ENCODE measurements around the gene MELTF. TPM values are rescaled to one million over a fixed set of nuclear protein-coding genes. Genes with fewer than 3 reads are reported as not detected.
"Not testable (repeated sequence)": the region's sequence is repeated elsewhere in the genome, so short reads cannot be mapped to it uniquely, and the experiment has no call there.

The MELTF gene
- total RNA-seq, 2 experiments from 2014 or later, result 7.6 to 8.2 TPM

GRCh38 chr3:197035577-197035976 is 6.0 kb upstream of the MELTF start:
- H3K36me3 Mint-ChIP-seq (ENCODE audit: low read depth), result no peaks in the 10 kb centered on the region
- ATAC-seq (no peak), DNase-seq (no peak)
- ChIA-PET CTCF (interaction anchor here (0.6 to 0.9 kb wide), 3 partner anchors 9 to 1035 kb away, joined by 3 to 4 read pairs (median 4); no protein-coding TSS in a partner anchor), POLR2A (no interaction called here)
- no peak overlapping the region for H3K4me3 Mint-ChIP-seq
- no peak overlapping the region for H3K27ac Mint-ChIP-seq
- H3K9me3 Mint-ChIP-seq (ENCODE audit: insufficient read depth), result no peaks in the 10 kb centered on the region
- H3K4me1 Mint-ChIP-seq (ENCODE audit: low read depth), result peaks cover 2% of the 10 kb centered on the region
- H3K27me3 Mint-ChIP-seq (ENCODE audit: low read depth), result peaks cover 10% of the 10 kb centered on the region

GRCh38 chr3:197034778-197035177 is 5.2 kb upstream of the MELTF start:
- CTCF ChIA-PET; H3K9me3 Mint-ChIP-seq (ENCODE audit: insufficient read depth); POLR2A ChIA-PET; ATAC-seq; H3K4me1 Mint-ChIP-seq (ENCODE audit: low read depth); DNase-seq; H3K4me3 Mint-ChIP-seq; H3K27ac Mint-ChIP-seq; H3K36me3 Mint-ChIP-seq (ENCODE audit: low read depth): not testable (repeated sequence)
- peaks cover 12% of the 10 kb centered on the region for H3K27me3 Mint-ChIP-seq (ENCODE audit: low read depth)

- Mint-ChIP-seq H3K4me1 (ENCODE audit: low read depth) (peaks cover 10% of the 10 kb centered on the region), H3K27me3 (ENCODE audit: low read depth) (peaks cover 12% of the 10 kb centered on the region)
- DNase-seq; CTCF ChIA-PET; ATAC-seq; H3K4me3 Mint-ChIP-seq; POLR2A ChIA-PET; H3K36me3 Mint-ChIP-seq (ENCODE audit: low read depth); H3K27ac Mint-ChIP-seq; H3K9me3 Mint-ChIP-seq (ENCODE audit: insufficient read depth): not testable (repeated sequence)
These were observed 4.1 kb upstream of the MELTF start for GRCh38 chr3:197033764-197034163.

GRCh38 chr3:197031315-197032285 is 2.0 kb upstream of the MELTF start:
- Mint-ChIP-seq H3K9me3 (ENCODE audit: insufficient read depth) (no peaks in the 10 kb centered on the region), H3K36me3 (ENCODE audit: low read depth) (no peaks in the 10 kb centered on the region), H3K4me1 (ENCODE audit: low read depth) (peaks cover 14% of the 10 kb centered on the region), H3K27me3 (ENCODE audit: low read depth) (peaks cover 12% of the 10 kb centered on the region), H3K4me3 (peak overlapping the region; percentile 25), H3K27ac (peak overlapping the region; percentile 9)
- ATAC-seq (no peak), DNase-seq (no peak)
- POLR2A ChIA-PET, result interaction anchor here (0.5 to 1.5 kb wide), 3 partner anchors 13 to 230 kb away, joined by 3 to 5 read pairs (median 4); no protein-coding TSS in a partner anchor
- CTCF ChIA-PET, result interaction anchor here (0.9 to 4.0 kb wide), 5 partner anchors 8 to 158 kb away, joined by 3 to 41 read pairs (median 6); no protein-coding TSS in a partner anchor

- H3K36me3 Mint-ChIP-seq (ENCODE audit: low read depth), result no peaks in the 10 kb centered on the region
- POLR2A ChIA-PET, result interaction anchor here (0.6 to 1.5 kb wide), 4 partner anchors 12 to 1747 kb away, joined by 3 to 5 read pairs (median 3); no protein-coding TSS in a partner anchor
- peaks cover 11% of the 10 kb centered on the region for H3K27me3 Mint-ChIP-seq (ENCODE audit: low read depth)
- no peak overlapping the region for H3K27ac Mint-ChIP-seq
- no peak for DNase-seq
- CTCF ChIA-PET, result interaction anchor here (0.6 to 4.0 kb wide), 16 partner anchors 8 to 844 kb away, joined by 3 to 41 read pairs (median 4); no protein-coding TSS in a partner anchor
- no peaks in the 10 kb centered on the region for H3K9me3 Mint-ChIP-seq (ENCODE audit: insufficient read depth)
- no peak for ATAC-seq
- peaks cover 14% of the 10 kb centered on the region for H3K4me1 Mint-ChIP-seq (ENCODE audit: low read depth)
- H3K4me3 Mint-ChIP-seq, result peak overlapping the region; percentile 40
These were observed 1.0 kb upstream of the MELTF start for GRCh38 chr3:197030379-197031314.

GRCh38 chr3:197028728-197029510 is 698 bp downstream of the MELTF start:
- Mint-ChIP-seq H3K27me3 (ENCODE audit: low read depth) (peaks cover 4% of the 10 kb centered on the region), H3K4me3 (peak overlapping the region; percentile 70), H3K4me1 (ENCODE audit: low read depth) (peaks cover 14% of the 10 kb centered on the region), H3K36me3 (ENCODE audit: low read depth) (no peaks in the 10 kb centered on the region), H3K27ac (peak overlapping the region; percentile 43), H3K9me3 (ENCODE audit: insufficient read depth) (no peaks in the 10 kb centered on the region)
- no peak for DNase-seq
- ChIA-PET CTCF (interaction anchor here (0.6 to 4.0 kb wide), 14 partner anchors 8 to 846 kb away, joined by 3 to 41 read pairs (median 4); no protein-coding TSS in a partner anchor), POLR2A (interaction anchor here (1.1 kb wide), 1 partner anchor 25 kb away, joined by 3 read pairs; no protein-coding TSS in a partner anchor)
- ATAC-seq, result peak; percentile 31

GRCh38 chr3:197027896-197028727 is 1.5 kb downstream of the MELTF start:
- H3K9me3 Mint-ChIP-seq (ENCODE audit: insufficient read depth), result no peaks in the 10 kb centered on the region
- ChIA-PET POLR2A (no interaction called here), CTCF (interaction anchor here (0.6 to 4.0 kb wide), 3 partner anchors 7 to 25 kb away, joined by 3 to 41 read pairs (median 7); no protein-coding TSS in a partner anchor)
- no peak for DNase-seq
- peak overlapping the region; percentile 70 for H3K4me3 Mint-ChIP-seq
- H3K27me3 Mint-ChIP-seq (ENCODE audit: low read depth), result peaks cover 4% of the 10 kb centered on the region
- H3K36me3 Mint-ChIP-seq (ENCODE audit: low read depth), result no peaks in the 10 kb centered on the region
- peaks cover 22% of the 10 kb centered on the region for H3K4me1 Mint-ChIP-seq (ENCODE audit: low read depth)
- H3K27ac Mint-ChIP-seq, result peak overlapping the region; percentile 43
- no peak for ATAC-seq

- H3K9me3 Mint-ChIP-seq (ENCODE audit: insufficient read depth), result no peaks in the 10 kb centered on the region
- ChIA-PET POLR2A (interaction anchor here (0.6 kb wide), 1 partner anchor 12 kb away, joined by 3 read pairs; no protein-coding TSS in a partner anchor), CTCF (interaction anchor here (1.4 kb wide), 1 partner anchor 24 kb away, joined by 3 read pairs; no protein-coding TSS in a partner anchor)
- no peaks in the 10 kb centered on the region for H3K36me3 Mint-ChIP-seq (ENCODE audit: low read depth)
- DNase-seq, result no peak
- H3K4me1 Mint-ChIP-seq (ENCODE audit: low read depth), result peaks cover 30% of the 10 kb centered on the region
- H3K4me3 Mint-ChIP-seq, result no peak overlapping the region
- H3K27ac Mint-ChIP-seq, result no peak overlapping the region
- H3K27me3 Mint-ChIP-seq (ENCODE audit: low read depth), result peaks cover 4% of the 10 kb centered on the region
- ATAC-seq, result no peak
These were observed 2.3 kb downstream of the MELTF start for GRCh38 chr3:197027151-197027895.

GRCh38 chr3:197026481-197026866 is 3.1 kb downstream of the MELTF start:
- H3K27ac Mint-ChIP-seq, result no peak overlapping the region
- ChIA-PET CTCF (interaction anchor here (1.4 kb wide), 1 partner anchor 23 kb away, joined by 3 read pairs; no protein-coding TSS in a partner anchor), POLR2A (interaction anchor here (0.6 kb wide), 1 partner anchor 1027 kb away, joined by 4 read pairs; no protein-coding TSS in a partner anchor)
- no peak for ATAC-seq
- H3K36me3 Mint-ChIP-seq (ENCODE audit: low read depth), result no peaks in the 10 kb centered on the region
- no peaks in the 10 kb centered on the region for H3K9me3 Mint-ChIP-seq (ENCODE audit: insufficient read depth)
- peaks cover 34% of the 10 kb centered on the region for H3K4me1 Mint-ChIP-seq (ENCODE audit: low read depth)
- no peak for DNase-seq
- H3K27me3 Mint-ChIP-seq (ENCODE audit: low read depth), result peaks cover 2% of the 10 kb centered on the region
- no peak overlapping the region for H3K4me3 Mint-ChIP-seq

Measured in activated CD8-positive, alpha-beta T cell treated with anti-CD3 and anti-CD28 coated beads, Interleukin-2, amount 10 ng/mL, durations not matched to agents 7 days and 5 days (primary cell).